Type B pancreatic cell (in vitro differentiated cells): ENCODE measurements around the gene ABTB2. TPM values are rescaled to one million over a fixed set of nuclear protein-coding genes. Genes with fewer than 3 reads are reported as not detected.

Source experiments
- DNase-seq: peaks from one replicate; pipeline ENCODE4 v3.0.0; 2021; ENCODE audit warnings: mixed read lengths; ENCODE audit not compliant: unreplicated experiment; ENCODE audit errors: extremely low spot score
- H3K27ac Mint-ChIP-seq: 2 replicates; pipeline ENCODE4 v1.8.0; 2021; ENCODE audit warnings: mild to moderate bottlenecking, mixed read lengths
- H3K27me3 Mint-ChIP-seq: 2 replicates; pipeline ENCODE4 v1.8.0; 2021; ENCODE audit warnings: mixed read lengths
- H3K36me3 Mint-ChIP-seq: 2 replicates; pipeline ENCODE4 v1.8.0; 2021; ENCODE audit warnings: mixed read lengths
- H3K4me1 Mint-ChIP-seq: one replicate; pipeline ENCODE4 v1.8.0; 2021; ENCODE audit warnings: mixed read lengths; ENCODE audit not compliant: unreplicated experiment
- H3K4me3 Mint-ChIP-seq: 2 replicates; pipeline ENCODE4 v1.8.0; 2021; ENCODE audit warnings: mild to moderate bottlenecking, mixed read lengths
- H3K9me3 Mint-ChIP-seq: 2 replicates; pipeline ENCODE4 v1.8.0; 2021; ENCODE audit warnings: mixed read lengths
- CTCF ChIP-seq: fragments of 200-600 bp; sonication (generic); conservative IDR thresholded peaks from 2 replicates; pipeline ENCODE4 v1.5.0; 2021; ENCODE audit warnings: antibody characterized with exemption, mild to moderate bottlenecking
- total RNA-seq: library from RNA; stranded (reverse); gene quantifications from 2 replicates; pipeline ENCODE4 v1.2.1, GENCODE V29; 2021; ENCODE audit warnings: low replicate concordance

Gene ABTB2
- total RNA-seq, 1 donor from 2014 or later, result 13.5 TPM

- no peak for TF ChIP-seq CTCF
Observed at GRCh38 chr11:34317036-34317360, 40.8 kb downstream of the ABTB2 start.

GRCh38 chr11:34316347-34317035 is 41.3 kb downstream of the ABTB2 start:
- TF ChIP-seq CTCF, result no peak
- Mint-ChIP-seq H3K4me1 (peaks cover 40% of the 10 kb centered on the region), H3K9me3 (no peaks in the 10 kb centered on the region), H3K36me3 (no peaks in the 10 kb centered on the region), H3K27ac (peak overlapping the region; percentile 12), H3K27me3 (no peaks in the 10 kb centered on the region), H3K4me3 (no peak overlapping the region)
- DNase-seq, result no peak

More at GRCh38 chr11:34317036-34317360, 40.8 kb downstream of the ABTB2 start:
- Mint-ChIP-seq H3K27me3 (no peaks in the 10 kb centered on the region), H3K4me1 (peaks cover 40% of the 10 kb centered on the region), H3K9me3 (no peaks in the 10 kb centered on the region), H3K4me3 (no peak overlapping the region), H3K36me3 (no peaks in the 10 kb centered on the region), H3K27ac (no peak overlapping the region)
- DNase-seq, result no peak

- peak overlapping the region; percentile 6 for H3K27ac Mint-ChIP-seq
- peaks cover 47% of the 10 kb centered on the region for H3K4me1 Mint-ChIP-seq
- no peaks in the 10 kb centered on the region for H3K27me3 Mint-ChIP-seq
- H3K36me3 Mint-ChIP-seq, result no peaks in the 10 kb centered on the region
- H3K4me3 Mint-ChIP-seq, result no peak overlapping the region
- DNase-seq, result no peak
- no peaks in the 10 kb centered on the region for H3K9me3 Mint-ChIP-seq
- TF ChIP-seq CTCF, result no peak
Observed at GRCh38 chr11:34315394-34315793, 42.4 kb downstream of the ABTB2 start.

- Mint-ChIP-seq H3K27ac (peak overlapping the region; percentile 6), H3K4me3 (no peak overlapping the region), H3K9me3 (no peaks in the 10 kb centered on the region), H3K36me3 (no peaks in the 10 kb centered on the region), H3K27me3 (no peaks in the 10 kb centered on the region), H3K4me1 (peaks cover 48% of the 10 kb centered on the region)
- no peak for TF ChIP-seq CTCF
- no peak for DNase-seq
Observed at GRCh38 chr11:34314936-34315335, 42.9 kb downstream of the ABTB2 start.

GRCh38 chr11:34314176-34314575 is 43.6 kb downstream of the ABTB2 start:
- Mint-ChIP-seq H3K9me3 (no peaks in the 10 kb centered on the region), H3K4me1 (peaks cover 53% of the 10 kb centered on the region), H3K27me3 (no peaks in the 10 kb centered on the region), H3K27ac (no peak overlapping the region), H3K36me3 (no peaks in the 10 kb centered on the region), H3K4me3 (no peak overlapping the region)
- TF ChIP-seq CTCF, result no peak
- no peak for DNase-seq
